ENCODE results near the gene C3orf18.

DNA sequence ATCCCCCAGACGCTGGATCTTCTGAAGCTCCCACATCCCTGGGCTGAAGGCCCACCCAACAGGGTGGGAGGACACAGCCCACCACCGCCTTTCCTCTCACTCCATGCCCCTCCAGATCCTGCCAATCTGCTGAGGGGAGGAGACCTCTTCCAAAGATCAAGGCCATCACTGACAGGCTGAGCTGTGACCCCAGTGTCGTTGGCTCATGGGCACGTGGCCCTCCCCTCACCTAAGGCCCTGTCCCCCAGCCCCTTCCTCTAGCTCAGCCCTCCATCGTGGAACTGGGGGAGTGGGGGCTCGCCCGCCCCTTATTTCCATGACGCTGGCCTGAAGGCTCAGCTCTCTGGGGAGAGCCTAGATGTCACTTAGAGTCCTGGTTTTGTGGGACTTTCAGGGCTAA lies 10.4 kb downstream of the C3orf18 start:
- TF ChIP-seq, protein P1, sequence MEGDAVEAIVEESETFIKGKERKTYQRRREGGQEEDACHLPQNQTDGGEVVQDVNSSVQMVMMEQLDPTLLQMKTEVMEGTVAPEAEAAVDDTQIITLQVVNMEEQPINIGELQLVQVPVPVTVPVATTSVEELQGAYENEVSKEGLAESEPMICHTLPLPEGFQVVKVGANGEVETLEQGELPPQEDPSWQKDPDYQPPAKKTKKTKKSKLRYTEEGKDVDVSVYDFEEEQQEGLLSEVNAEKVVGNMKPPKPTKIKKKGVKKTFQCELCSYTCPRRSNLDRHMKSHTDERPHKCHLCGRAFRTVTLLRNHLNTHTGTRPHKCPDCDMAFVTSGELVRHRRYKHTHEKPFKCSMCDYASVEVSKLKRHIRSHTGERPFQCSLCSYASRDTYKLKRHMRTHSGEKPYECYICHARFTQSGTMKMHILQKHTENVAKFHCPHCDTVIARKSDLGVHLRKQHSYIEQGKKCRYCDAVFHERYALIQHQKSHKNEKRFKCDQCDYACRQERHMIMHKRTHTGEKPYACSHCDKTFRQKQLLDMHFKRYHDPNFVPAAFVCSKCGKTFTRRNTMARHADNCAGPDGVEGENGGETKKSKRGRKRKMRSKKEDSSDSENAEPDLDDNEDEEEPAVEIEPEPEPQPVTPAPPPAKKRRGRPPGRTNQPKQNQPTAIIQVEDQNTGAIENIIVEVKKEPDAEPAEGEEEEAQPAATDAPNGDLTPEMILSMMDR (IDR thresholded peaks at IDR 0.05): no peak
- TF ChIP-seq POLR2AphosphoS5 (IDR thresholded peaks at IDR 0.05; ENCODE audit: insufficient read depth in 1 of 2, low read depth in 1 of 2) (no peak), POLR2A (IDR thresholded peaks at IDR 0.05) (no peak)

Data from vagina (tissue), 2 donors.